ENCODE results near the gene GLMP. TPM values are rescaled to one million over a fixed set of nuclear protein-coding genes. Genes with fewer than 3 reads are reported as not detected.

Gene GLMP
- polyA plus RNA-seq, 1 donor from 2014 or later: 3.3 TPM

- no peaks in the 10 kb centered on the region for H3F3A ChIP-seq (ENCODE audit: insufficient read depth, low read length, poor library complexity, severe bottlenecking)
- peaks cover 14% of the 10 kb centered on the region for H3K36me3 ChIP-seq (ENCODE audit: insufficient read depth, low read length)
- no peaks in the 10 kb centered on the region for H3K27me3 ChIP-seq (ENCODE audit: insufficient read depth, low read depth, low read length)
- H3K9me3 ChIP-seq (ENCODE audit: low read length): no peaks in the 10 kb centered on the region
- H4K20me1 ChIP-seq (ENCODE audit: insufficient read depth): no peaks in the 10 kb centered on the region
- H3K9me2 ChIP-seq (ENCODE audit: insufficient read depth, low read length): no peaks in the 10 kb centered on the region
- H3K79me2 ChIP-seq (replicated peaks; ENCODE audit: insufficient read depth, low read length): peaks cover 29% of the 10 kb centered on the region
- H3K9ac ChIP-seq (ENCODE audit: low read length): peak overlapping the region; percentile 79
- H3K4me2 ChIP-seq (ENCODE audit: low read length): peak overlapping the region; percentile 53
- peak overlapping the region; percentile 82 for H3K4me3 ChIP-seq (ENCODE audit: low read length)
- H2AFZ ChIP-seq (ENCODE audit: low read depth, low read length): peak overlapping the region; percentile 49
- H3K27ac ChIP-seq (ENCODE audit: low read length): peak overlapping the region; percentile 75
- TF ChIP-seq EZH2 (IDR thresholded peaks at IDR 0.05; ENCODE audit: borderline replicate concordance, insufficient read depth, low read length, poor library complexity, severe bottlenecking): no peak
- TF ChIP-seq, protein P1, sequence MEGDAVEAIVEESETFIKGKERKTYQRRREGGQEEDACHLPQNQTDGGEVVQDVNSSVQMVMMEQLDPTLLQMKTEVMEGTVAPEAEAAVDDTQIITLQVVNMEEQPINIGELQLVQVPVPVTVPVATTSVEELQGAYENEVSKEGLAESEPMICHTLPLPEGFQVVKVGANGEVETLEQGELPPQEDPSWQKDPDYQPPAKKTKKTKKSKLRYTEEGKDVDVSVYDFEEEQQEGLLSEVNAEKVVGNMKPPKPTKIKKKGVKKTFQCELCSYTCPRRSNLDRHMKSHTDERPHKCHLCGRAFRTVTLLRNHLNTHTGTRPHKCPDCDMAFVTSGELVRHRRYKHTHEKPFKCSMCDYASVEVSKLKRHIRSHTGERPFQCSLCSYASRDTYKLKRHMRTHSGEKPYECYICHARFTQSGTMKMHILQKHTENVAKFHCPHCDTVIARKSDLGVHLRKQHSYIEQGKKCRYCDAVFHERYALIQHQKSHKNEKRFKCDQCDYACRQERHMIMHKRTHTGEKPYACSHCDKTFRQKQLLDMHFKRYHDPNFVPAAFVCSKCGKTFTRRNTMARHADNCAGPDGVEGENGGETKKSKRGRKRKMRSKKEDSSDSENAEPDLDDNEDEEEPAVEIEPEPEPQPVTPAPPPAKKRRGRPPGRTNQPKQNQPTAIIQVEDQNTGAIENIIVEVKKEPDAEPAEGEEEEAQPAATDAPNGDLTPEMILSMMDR (IDR thresholded peaks at IDR 0.05; ENCODE audit: poor library complexity, severe bottlenecking): no peak
These were observed 42.4 kb upstream of the GLMP start for GRCh38 chr1:156337888-156338179.

DNA sequence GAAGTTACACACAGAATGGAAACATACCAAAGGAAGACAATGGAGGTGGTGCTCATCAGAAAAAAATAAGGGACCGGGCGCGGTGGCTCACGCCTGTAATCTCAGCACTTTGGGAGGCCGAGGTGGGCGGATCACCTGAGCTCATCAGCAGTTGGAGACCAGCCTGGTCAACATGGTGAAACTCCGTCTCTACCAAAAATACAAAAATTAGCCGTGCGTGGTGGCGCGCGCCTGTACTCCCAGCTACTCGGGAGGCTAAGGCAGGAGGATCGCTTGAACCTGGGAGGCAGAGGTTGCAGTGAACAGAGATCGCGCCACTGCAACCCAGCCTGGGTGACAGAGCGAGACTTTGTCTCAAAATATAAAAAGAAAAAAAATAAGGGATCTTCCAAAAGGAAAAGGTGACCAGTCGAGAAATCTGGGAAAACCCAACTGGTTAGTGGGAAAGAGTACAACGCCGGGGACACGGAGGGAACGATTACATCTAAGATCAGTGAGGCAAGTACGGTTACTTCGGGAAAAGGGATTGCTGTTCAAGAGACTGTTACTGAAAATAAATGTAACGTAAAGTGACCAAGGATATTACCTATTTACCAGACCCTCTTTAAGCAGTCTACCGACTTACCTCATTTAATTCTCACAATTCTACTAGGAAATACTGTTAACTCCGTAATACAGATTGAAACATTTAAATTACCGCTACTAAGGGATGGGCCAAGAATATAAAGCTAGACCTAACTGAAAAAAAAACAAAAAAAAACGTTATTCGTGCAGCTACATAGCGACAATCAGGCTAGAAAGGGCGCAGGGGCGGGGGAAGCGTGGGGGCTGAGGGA, 41.8 kb upstream of the GLMP start:
- Histone ChIP-seq H3K79me2 (replicated peaks; ENCODE audit: insufficient read depth, low read length) (peaks cover 29% of the 10 kb centered on the region), H4K20me1 (ENCODE audit: insufficient read depth) (no peaks in the 10 kb centered on the region), H3K4me2 (ENCODE audit: low read length) (peak overlapping the region; percentile 53), H3K27ac (ENCODE audit: low read length) (peak overlapping the region; percentile 75), H3K9me2 (ENCODE audit: insufficient read depth, low read length) (no peaks in the 10 kb centered on the region), H3K4me3 (ENCODE audit: low read length) (peak overlapping the region; percentile 82), H2AFZ (ENCODE audit: low read depth, low read length) (peak overlapping the region; percentile 49), H3K27me3 (ENCODE audit: insufficient read depth, low read depth, low read length) (no peaks in the 10 kb centered on the region), H3K36me3 (ENCODE audit: insufficient read depth, low read length) (peaks cover 20% of the 10 kb centered on the region), H3F3A (ENCODE audit: insufficient read depth, low read length, poor library complexity, severe bottlenecking) (no peaks in the 10 kb centered on the region), H3K9me3 (ENCODE audit: low read length) (no peaks in the 10 kb centered on the region), H3K9ac (ENCODE audit: low read length) (peak overlapping the region; percentile 79)
- no peak for TF ChIP-seq EP300 (conservative IDR thresholded peaks at IDR 0.05; ENCODE audit: poor library complexity, severe bottlenecking)
- TF ChIP-seq SMC3 (conservative IDR thresholded peaks at IDR 0.05; ENCODE audit: poor library complexity): no peak
- no peak for TF ChIP-seq MXI1 (conservative IDR thresholded peaks at IDR 0.05; ENCODE audit: poor library complexity, severe bottlenecking)
- TF ChIP-seq, protein P1 (IDR thresholded peaks at IDR 0.05; ENCODE audit: poor library complexity, severe bottlenecking): no peak
- TF ChIP-seq, protein P2, sequence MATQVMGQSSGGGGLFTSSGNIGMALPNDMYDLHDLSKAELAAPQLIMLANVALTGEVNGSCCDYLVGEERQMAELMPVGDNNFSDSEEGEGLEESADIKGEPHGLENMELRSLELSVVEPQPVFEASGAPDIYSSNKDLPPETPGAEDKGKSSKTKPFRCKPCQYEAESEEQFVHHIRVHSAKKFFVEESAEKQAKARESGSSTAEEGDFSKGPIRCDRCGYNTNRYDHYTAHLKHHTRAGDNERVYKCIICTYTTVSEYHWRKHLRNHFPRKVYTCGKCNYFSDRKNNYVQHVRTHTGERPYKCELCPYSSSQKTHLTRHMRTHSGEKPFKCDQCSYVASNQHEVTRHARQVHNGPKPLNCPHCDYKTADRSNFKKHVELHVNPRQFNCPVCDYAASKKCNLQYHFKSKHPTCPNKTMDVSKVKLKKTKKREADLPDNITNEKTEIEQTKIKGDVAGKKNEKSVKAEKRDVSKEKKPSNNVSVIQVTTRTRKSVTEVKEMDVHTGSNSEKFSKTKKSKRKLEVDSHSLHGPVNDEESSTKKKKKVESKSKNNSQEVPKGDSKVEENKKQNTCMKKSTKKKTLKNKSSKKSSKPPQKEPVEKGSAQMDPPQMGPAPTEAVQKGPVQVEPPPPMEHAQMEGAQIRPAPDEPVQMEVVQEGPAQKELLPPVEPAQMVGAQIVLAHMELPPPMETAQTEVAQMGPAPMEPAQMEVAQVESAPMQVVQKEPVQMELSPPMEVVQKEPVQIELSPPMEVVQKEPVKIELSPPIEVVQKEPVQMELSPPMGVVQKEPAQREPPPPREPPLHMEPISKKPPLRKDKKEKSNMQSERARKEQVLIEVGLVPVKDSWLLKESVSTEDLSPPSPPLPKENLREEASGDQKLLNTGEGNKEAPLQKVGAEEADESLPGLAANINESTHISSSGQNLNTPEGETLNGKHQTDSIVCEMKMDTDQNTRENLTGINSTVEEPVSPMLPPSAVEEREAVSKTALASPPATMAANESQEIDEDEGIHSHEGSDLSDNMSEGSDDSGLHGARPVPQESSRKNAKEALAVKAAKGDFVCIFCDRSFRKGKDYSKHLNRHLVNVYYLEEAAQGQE (IDR thresholded peaks at IDR 0.05; ENCODE audit: borderline replicate concordance): no peak
- TF ChIP-seq RAD21 (conservative IDR thresholded peaks at IDR 0.05): no peak
- no peak for TF ChIP-seq POLR2AphosphoS5 (IDR thresholded peaks at IDR 0.05)
- TF ChIP-seq EZH2 (IDR thresholded peaks at IDR 0.05; ENCODE audit: borderline replicate concordance, insufficient read depth, low read length, poor library complexity, severe bottlenecking): no peak
- no peak for TF ChIP-seq TAF1 (IDR thresholded peaks at IDR 0.05; ENCODE audit: low read depth)
